Esophagus muscularis mucosa (tissue), 4 donors: ENCODE data around the gene TMTC4. TPM values are rescaled to one million over a fixed set of nuclear protein-coding genes. Genes with fewer than 3 reads are reported as not detected.
A peak's percentile ranks its signal among the peaks of the same experiment; 100 is the strongest.

ENCODE experiments used
- DNase-seq: peaks from one replicate; pipeline ENCODE4 v3.0.0-alpha.2; 2017; ENCODE audit errors: extremely low spot score
- H3K27ac ChIP-seq, 4 donors: fragments of 200-600 bp; sonication (generic); replicated peaks in 1 of 4; 1 replicate in 3 of 4; 2 replicates in 1 of 4; pipeline ENCODE4 v1.5.1; 2016 to 2019; ENCODE audit warnings: mild to moderate bottlenecking in 1 of 4
- H3K27me3 ChIP-seq, 4 donors: fragments of 200-600 bp; sonication (generic); one replicate each; pipeline versions ENCODE4 v1.5.1 to v1.6.0; 2016 to 2019
- H3K36me3 ChIP-seq, 4 donors: fragments of 200-600 bp; sonication (generic); one replicate each; pipeline ENCODE4 v1.5.1; 2016 to 2019
- H3K4me1 ChIP-seq, 4 donors: fragments of 200-600 bp; sonication (generic); one replicate each; pipeline ENCODE4 v1.5.1; 2016 to 2019
- H3K4me3 ChIP-seq, 4 donors: fragments of 200-600 bp; sonication (generic); 1 replicate in 2 of 4; 2 replicates in 2 of 4; pipeline ENCODE4 v1.5.1; 2016 to 2019; ENCODE audit warnings: mild to moderate bottlenecking in 4 of 4, moderate library complexity in 1 of 4
- H3K9me3 ChIP-seq, 4 donors: fragments of 200-600 bp; sonication (generic); 1 replicate in 3 of 4; 2 replicates in 1 of 4; pipeline ENCODE4 v1.5.1; 2016 to 2019
- EP300 ChIP-seq: sonication (generic); formaldehyde crosslinking; IDR thresholded peaks from one replicate; pipeline ENCODE4 v1.6.1; 2017; ENCODE audit warnings: antibody characterized with exemption
- POLR2A ChIP-seq: fragments of 450-650 bp; IDR thresholded peaks from one replicate; pipeline ENCODE4 v1.6.1; 2017; ENCODE audit warnings: antibody characterized with exemption, moderate library complexity, mild to moderate bottlenecking, low read depth
- POLR2AphosphoS5 ChIP-seq, 2 donors: sonication (generic); formaldehyde crosslinking; IDR thresholded peaks; one replicate each; pipeline ENCODE4 v1.6.1; 2017; ENCODE audit warnings: antibody characterized with exemption in 2 of 2
- WGBS: methylation state at CpG from one replicate; pipeline ENCODE4 v1.1.5; 2018; 5-methylcytosine and 5-hydroxymethylcytosine counted together
- intact Hi-C: fragments of 100-400 bp; cut with DNase I; formaldehyde crosslinking; loops from one replicate; pipeline ENCODE4 v1.15.1; 2023
- total RNA-seq, 4 donors: library from RNA; depleted of rRNA; stranded (reverse); fragments of >200 nt; gene quantifications; one replicate each; pipeline versions ENCODE4 v1.1.0 to v1.2.1, GENCODE V29; 2016
- TF ChIP-seq, protein P1 (sequence below), 3 experiments: fragments of 200-600 bp in 2 of 3; fragments of 450-650 bp in 1 of 3; sonication (generic) in 2 of 3; IDR thresholded peaks; one replicate each; pipeline ENCODE4 v1.5.1; 2017 to 2019; ENCODE audit warnings: antibody characterized with exemption in 3 of 3, mild to moderate bottlenecking in 2 of 3, moderate library complexity in 1 of 3

The TMTC4 gene
- total RNA-seq, 4 donors from 2014 or later: 7.1 to 13.7 (median 8.4) TPM

GRCh38 chr13:100646871-100647270, 27.7 kb downstream of the TMTC4 start:
- Histone ChIP-seq H3K27me3 (no peaks in the 10 kb centered on the region), H3K4me3 (no peak overlapping the region), H3K36me3 (peaks cover 0 to 26% (median 8%) of the 10 kb centered on the region in 4 donors), H3K27ac (no peak overlapping the region), H3K4me1 (no peaks in the 10 kb centered on the region), H3K9me3 (no peaks in the 10 kb centered on the region)
- TF ChIP-seq POLR2AphosphoS5 (IDR thresholded peaks at IDR 0.05): no peak
- no peak for TF ChIP-seq POLR2A
- TF ChIP-seq EP300: no peak
- TF ChIP-seq, protein P1, sequence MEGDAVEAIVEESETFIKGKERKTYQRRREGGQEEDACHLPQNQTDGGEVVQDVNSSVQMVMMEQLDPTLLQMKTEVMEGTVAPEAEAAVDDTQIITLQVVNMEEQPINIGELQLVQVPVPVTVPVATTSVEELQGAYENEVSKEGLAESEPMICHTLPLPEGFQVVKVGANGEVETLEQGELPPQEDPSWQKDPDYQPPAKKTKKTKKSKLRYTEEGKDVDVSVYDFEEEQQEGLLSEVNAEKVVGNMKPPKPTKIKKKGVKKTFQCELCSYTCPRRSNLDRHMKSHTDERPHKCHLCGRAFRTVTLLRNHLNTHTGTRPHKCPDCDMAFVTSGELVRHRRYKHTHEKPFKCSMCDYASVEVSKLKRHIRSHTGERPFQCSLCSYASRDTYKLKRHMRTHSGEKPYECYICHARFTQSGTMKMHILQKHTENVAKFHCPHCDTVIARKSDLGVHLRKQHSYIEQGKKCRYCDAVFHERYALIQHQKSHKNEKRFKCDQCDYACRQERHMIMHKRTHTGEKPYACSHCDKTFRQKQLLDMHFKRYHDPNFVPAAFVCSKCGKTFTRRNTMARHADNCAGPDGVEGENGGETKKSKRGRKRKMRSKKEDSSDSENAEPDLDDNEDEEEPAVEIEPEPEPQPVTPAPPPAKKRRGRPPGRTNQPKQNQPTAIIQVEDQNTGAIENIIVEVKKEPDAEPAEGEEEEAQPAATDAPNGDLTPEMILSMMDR (IDR thresholded peaks at IDR 0.05): no peak
- DNase-seq: no peak
- WGBS: 94% methylated on average over 10 of the region's 10 CpGs
- intact Hi-C loops: no loop called here

- Histone ChIP-seq H3K36me3 (peaks cover 2 to 33% (median 13%) of the 10 kb centered on the region in 4 donors), H3K27me3 (no peaks in the 10 kb centered on the region), H3K27ac (no peak overlapping the region), H3K9me3 (no peaks in the 10 kb centered on the region), H3K4me3 (no peak overlapping the region), H3K4me1 (no peaks in the 10 kb centered on the region)
- TF ChIP-seq POLR2AphosphoS5 (IDR thresholded peaks at IDR 0.05): no peak
- TF ChIP-seq, protein P1 (IDR thresholded peaks at IDR 0.05): peak in 1 of 3 experiments; percentile 28
- no peak for TF ChIP-seq EP300
- no peak for TF ChIP-seq POLR2A
- intact Hi-C loops: no loop called here
- WGBS: 82% methylated on average over 9 of the region's 12 CpGs
- no peak for DNase-seq
Observed at GRCh38 chr13:100646030-100646673, 28.4 kb downstream of the TMTC4 start.

- no peak for DNase-seq
- H3K9me3 ChIP-seq: no peaks in the 10 kb centered on the region
- intact Hi-C loops: no loop called here
- no peaks in the 10 kb centered on the region for H3K4me1 ChIP-seq
- H3K36me3 ChIP-seq: peaks cover 3 to 37% (median 13%) of the 10 kb centered on the region in 4 donors
- no peak overlapping the region for H3K27ac ChIP-seq
- 99% methylated on average over 7 of the region's 7 CpGs for WGBS
- TF ChIP-seq POLR2AphosphoS5 (IDR thresholded peaks at IDR 0.05) (no peak), POLR2A (no peak), EP300 (no peak)
- TF ChIP-seq, protein P1 (IDR thresholded peaks at IDR 0.05): no peak
- no peak overlapping the region for H3K4me3 ChIP-seq
- H3K27me3 ChIP-seq: no peaks in the 10 kb centered on the region
Observed at GRCh38 chr13:100645382-100645781, 29.2 kb downstream of the TMTC4 start.

DNA sequence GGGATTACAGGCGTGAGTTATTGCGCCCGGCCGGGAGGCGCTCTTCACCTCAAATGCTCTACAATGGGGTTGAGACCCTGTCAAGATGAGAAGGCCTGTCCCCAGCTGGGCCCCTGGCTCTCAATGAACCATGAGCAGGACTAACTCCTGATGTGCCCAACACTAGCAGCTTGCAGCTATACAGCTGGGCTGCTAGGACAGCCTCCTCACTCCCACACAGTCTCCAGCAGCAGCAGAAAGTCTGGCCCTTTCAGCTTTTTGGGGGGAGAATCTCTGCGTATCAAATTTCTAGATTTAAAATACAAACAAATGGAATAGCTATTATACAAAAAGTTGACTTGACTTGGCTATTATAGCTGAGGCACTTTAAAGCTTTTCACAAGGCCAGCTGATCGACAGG, 30.2 kb downstream of the TMTC4 start:
- Histone ChIP-seq H3K4me1 (no peaks in the 10 kb centered on the region), H3K27me3 (no peaks in the 10 kb centered on the region), H3K9me3 (no peaks in the 10 kb centered on the region), H3K27ac (no peak overlapping the region), H3K4me3 (no peak overlapping the region), H3K36me3 (peaks cover 3 to 36% (median 13%) of the 10 kb centered on the region in 4 donors)
- 74% methylated on average over 3 of the region's 7 CpGs for WGBS
- TF ChIP-seq, protein P1 (IDR thresholded peaks at IDR 0.05): no peak
- TF ChIP-seq EP300 (no peak), POLR2A (no peak), POLR2AphosphoS5 (IDR thresholded peaks at IDR 0.05) (no peak)
- no peak for DNase-seq
- intact Hi-C loops: no loop called here

DNA sequence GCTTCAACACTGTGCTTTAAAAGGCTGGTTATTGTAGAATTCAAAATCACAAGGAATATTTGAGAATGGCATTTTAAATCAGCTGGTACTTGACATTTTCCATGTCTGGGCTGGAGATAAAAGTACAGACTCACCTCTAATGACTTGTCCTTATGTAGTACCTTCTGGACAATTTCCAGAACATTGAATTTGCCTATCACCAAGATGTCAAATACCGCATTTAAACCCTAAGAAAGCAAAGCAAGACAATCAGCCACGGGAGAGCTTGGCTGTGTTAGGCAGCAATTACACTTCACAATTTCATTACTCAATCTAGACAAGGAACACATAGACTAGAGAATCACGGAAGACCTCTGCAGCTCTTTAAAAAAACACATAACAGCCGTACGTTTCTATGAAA, 36.8 kb downstream of the TMTC4 start:
- WGBS: 93% methylated on average over 5 of the region's 5 CpGs
- no peak for DNase-seq
- Histone ChIP-seq H3K4me3 (no peak overlapping the region), H3K27me3 (no peaks in the 10 kb centered on the region), H3K4me1 (no peaks in the 10 kb centered on the region), H3K36me3 (peaks cover 29 to 81% (median 52%) of the 10 kb centered on the region in 4 donors), H3K27ac (no peak overlapping the region), H3K9me3 (no peaks in the 10 kb centered on the region)
- TF ChIP-seq, protein P1 (IDR thresholded peaks at IDR 0.05): no peak
- no peak for TF ChIP-seq POLR2A
- no peak for TF ChIP-seq POLR2AphosphoS5 (IDR thresholded peaks at IDR 0.05)
- TF ChIP-seq EP300: no peak
- intact Hi-C loops: no loop called here
